ENCODE measurements around the gene SMCHD1.
"Not testable (repeated sequence)": the region's sequence is repeated elsewhere in the genome, so short reads cannot be mapped to it uniquely, and the experiment has no call there.

The SMCHD1 gene

DNA sequence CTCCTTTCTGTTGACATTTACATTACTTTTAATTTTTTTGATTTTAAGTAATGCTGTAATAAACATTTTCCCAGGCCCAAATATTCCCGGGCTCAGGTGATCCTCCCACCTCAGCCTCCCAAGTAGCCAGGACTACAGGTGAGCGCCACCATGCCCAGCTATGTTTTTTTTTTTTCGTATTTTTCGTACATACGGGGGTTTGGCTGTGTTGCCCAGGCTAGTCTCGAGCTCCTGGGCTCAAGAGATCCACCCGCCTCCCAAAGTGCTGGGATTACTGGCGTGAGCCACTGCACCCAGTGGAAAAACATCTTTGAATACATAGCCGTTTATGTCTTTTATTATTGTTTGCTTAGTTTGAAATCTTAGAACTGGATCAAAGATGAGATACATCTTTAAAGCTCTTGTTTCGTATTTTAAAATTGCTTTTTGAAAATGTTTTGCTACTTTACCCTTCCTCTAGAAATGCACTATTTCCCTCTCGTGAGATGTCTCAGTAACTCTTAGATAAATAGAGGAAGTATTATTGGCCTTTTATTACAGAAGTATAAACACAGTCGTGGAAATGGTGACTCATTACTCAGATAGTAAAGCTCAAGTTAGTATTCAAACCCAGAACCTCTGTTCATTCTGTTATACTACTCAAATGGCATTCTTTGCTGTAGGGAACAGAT lies 2.4 kb downstream of the SMCHD1 start:
- no peak for DNase-seq (ENCODE audit: low read depth in 2 of 2)

DNA sequence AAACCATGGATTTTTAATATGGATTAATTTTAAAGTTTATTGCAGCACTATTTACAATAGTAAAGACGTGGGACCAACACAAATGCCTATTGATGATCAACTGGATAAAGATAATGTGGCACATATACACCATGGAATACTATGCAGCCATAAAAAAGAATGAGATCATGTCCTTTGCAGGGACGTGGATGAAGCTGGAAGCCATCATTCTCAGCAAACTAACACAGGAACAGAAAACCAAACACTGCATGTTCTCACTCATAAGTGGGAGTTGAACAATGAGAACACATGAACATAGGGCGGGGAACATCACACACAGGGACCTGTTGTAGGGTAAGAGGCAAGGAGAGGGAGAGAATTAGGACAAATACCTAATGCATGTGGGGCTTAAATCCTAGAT lies 5.3 kb downstream of the SMCHD1 start:
- DNase-seq (ENCODE audit: low read depth in 2 of 2): not testable (repeated sequence)

DNA sequence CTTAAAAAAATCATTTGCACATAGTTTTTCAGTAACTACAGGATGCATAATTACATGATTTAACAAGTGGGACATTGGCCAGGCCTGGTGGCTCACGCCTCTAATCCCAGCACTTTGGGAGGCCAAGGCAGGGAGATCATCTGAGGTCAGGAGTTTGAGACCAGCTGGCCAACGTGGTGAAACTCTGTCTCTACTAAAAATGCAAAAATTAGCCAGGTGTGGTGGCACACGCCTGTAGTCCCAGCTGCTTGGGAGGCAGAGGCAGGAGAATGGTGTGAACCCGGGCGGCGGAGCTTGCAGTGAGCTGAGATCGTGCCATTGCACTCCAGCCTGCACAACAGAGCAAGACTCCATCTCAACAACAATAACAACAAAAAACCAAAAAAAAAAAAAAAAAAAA lies 6.8 kb downstream of the SMCHD1 start:
- not testable (repeated sequence) for DNase-seq (ENCODE audit: low read depth in 2 of 2)

DNA sequence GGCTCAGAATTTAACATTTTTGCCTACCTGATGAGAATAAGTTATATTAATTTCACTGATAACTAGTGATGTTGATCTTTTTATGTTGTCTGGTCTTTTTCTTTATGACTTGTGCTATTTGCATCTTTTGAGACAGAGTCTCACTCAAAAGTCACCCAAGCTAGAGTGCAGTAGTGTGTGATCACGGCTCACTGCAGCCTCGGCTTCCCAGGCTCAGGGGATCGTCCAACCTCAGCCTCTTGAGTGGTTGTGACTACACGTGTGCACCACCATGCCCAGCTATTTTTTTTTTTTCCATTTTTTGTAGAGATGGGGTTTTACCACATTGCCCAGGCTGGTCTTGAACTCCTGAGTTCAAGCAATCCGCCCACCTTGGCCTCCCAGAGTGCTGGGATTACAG lies 7.5 kb downstream of the SMCHD1 start:
- no peak for DNase-seq (ENCODE audit: low read depth in 2 of 2)

DNA sequence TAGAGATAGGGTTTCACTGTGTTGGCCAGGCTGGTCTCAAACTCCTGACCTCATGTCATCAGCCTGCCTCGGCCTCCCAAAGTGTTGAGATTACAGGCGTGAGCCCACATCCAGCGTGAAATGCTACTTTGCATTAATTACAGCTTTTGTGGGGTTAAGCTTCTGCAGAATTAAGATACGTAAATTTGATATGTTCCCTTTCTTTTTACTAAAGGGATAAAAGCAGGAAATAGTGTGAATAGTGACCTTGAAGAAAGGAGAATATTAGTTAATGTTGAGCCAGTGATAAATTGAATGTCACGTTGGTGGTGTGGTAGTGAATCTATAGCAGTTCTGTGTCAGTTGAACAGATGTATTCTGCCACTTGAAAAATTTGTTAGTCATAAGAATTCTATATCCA lies 16.9 kb downstream of the SMCHD1 start:
- no peak for DNase-seq (ENCODE audit: low read depth in 2 of 2)

DNA sequence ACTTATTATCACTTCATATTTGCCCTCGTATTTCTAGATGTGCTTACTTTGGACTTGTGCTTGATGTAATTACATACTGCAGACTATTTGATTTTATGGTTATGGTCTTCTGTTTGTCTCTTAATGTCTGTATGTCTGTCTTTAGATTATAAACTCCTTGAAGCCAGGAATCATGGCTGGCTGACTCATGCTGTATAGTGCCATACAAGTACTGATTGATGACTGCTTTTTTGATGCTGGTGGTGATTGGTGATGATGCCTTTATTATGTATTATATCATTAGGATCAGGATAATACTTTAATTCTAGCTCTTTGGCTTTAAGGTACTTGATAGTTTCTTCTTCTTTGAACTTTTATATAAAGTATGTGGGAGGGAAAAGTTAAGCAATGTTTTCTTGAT lies 17.3 kb downstream of the SMCHD1 start:
- DNase-seq (ENCODE audit: low read depth in 2 of 2): no peak

DNA sequence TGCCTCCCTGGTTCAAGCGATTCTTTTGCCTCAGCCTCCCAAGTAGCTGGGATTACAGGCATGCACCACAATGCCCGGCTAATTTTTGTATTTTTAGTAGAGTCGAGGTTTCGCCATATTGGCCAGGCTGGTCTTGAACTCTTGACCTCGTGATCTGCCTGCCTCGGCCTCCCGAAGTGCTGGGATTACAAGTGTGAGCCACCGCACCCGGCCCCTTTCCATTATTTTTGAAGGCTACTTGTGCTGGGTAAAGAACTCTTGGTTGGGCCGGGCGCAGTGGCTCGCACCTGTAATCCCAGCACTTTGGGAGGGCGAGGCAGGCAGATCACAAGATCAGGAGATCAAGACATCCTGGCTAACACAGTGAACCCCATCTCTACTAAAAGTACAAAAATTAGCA lies 23.4 kb downstream of the SMCHD1 start:
- not testable (repeated sequence) for DNase-seq (ENCODE audit: low read depth in 2 of 2)

DNA sequence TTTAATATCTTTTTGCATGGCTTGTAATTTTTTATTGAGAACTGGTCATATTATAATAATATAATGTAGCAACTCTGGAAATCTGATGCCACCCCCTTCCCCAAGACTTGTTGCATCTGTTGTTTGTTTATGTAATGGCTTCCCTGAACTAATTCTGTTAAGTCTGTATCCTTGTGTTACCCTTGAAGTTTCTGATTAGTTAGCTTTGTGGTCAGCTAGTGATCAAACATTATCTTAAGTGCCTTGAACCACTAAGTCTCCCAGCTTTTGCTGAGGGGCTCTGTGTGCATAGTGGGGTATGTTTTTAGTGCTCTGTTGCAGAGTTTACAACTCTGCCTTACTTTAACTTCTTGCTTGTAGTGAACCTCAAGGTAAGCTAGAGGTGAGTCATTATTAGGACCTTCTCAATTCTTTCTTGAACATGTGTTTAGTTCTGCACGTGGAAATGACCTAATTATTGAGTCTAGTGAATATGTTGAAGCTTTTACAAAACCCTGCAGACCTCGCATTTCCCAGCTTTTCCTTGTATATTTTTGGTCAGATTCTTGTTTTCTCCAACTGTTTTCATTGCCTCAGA lies 24.8 kb downstream of the SMCHD1 start:
- no peak for DNase-seq (ENCODE audit: low read depth in 2 of 2)

DNA sequence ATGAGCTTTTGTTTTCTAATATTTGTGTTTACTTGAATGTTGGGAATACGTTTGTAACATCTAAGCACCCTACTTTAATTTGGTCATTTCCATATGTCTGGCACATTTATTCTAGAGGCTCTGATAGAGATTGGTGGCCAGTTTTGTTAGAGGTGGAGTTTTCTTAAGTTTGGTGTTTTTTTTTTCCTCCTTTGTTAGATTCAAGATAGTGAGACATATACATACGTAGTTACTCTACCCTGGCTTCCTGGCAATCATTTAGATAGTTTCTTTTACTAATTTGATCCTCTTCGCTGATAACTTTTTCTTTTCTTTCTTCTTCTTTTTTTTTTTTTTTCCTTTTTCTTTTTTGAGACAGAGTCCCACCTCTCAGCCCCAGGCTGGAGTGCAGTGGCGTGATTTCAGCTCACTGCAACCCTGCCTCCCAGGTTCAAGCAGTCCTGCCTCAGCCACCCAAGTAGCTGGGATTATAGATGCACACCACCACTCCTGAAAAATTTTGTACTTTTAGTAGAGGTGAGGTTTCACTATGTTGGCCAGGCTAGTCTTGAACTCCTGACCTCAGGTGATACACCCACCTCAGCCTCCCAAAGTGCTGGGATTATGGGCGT lies 26.6 kb downstream of the SMCHD1 start:
- DNase-seq (ENCODE audit: low read depth in 2 of 2): no peak

DNA sequence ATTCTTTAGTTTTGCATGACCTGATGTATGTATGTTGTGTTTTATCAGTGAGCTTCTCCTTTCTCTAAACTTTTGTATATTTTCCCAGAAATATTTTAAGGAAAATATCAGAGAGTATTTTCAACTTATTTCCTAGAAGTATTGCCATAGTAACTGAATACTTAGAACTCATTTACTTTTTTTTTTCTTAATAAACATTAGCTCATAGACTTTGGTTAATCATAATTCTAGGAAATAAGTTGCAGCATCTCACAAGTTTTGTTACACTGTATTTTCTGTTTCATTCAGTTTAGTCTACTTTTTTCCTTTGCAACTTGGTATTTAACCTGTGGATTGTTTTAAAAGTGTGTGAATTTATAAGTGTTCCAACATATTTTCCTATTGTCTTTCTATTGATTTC lies 27.5 kb downstream of the SMCHD1 start:
- DNase-seq (ENCODE audit: low read depth in 2 of 2): no peak

DNA sequence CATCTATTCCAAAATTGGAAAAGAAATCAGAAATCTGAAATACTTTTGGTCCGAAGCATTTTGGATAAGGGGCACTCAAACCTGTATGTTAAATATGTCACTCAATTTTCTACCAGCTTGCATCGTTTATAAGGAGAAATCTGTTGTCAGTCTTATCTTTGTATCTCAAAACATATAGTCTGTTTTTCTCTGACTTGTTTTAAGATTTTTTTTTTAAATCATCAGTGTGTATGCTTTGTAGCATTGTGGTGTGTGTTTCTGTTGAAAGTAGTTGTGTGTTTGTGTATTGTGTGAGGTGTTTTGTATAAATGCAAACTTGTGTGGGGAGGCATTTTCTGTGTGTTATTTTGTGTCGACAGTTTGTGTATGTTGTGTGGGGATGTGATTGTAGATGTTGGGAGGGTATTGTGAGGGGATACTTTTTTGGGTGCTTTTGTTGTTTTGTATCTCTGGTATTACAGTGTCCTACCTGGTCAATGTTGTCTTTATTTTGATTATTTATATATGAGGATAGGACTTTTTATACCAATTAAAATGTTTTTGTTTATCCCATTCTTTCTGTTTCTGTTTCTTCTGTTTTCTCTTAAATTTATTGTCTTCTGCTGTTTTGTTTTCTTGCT lies 30.9 kb downstream of the SMCHD1 start:
- DNase-seq (ENCODE audit: low read depth in 2 of 2): no peak

DNA sequence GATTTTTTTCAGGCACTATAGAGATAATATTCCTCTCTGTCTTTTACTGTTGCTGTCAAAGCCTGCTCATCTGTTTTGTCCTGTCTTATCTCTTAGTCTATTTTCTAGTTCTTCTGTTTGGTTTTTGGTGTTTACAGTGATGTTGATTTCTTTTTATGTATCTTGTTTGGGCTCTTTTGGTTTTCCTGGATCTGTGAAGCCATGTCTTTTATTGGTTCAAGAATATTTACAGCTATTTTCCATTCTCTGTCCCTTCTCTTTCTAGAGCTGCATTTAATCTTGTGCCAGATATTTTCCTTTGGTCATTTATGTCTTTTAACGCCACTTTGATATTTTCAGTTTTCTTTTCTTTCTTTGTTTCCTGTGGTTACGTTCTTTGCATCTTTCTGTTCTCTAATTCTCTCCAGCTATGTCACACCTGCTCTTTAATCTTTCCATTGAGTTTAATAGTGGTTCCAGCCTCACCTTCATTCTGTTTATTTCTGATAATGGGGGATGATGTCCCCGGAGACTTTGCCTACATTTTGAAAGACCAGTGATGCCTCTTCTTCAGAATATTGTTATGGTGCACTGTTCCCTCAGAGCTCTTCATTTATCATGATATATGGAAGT lies 32.0 kb downstream of the SMCHD1 start:
- DNase-seq (ENCODE audit: low read depth in 2 of 2): no peak

DNA sequence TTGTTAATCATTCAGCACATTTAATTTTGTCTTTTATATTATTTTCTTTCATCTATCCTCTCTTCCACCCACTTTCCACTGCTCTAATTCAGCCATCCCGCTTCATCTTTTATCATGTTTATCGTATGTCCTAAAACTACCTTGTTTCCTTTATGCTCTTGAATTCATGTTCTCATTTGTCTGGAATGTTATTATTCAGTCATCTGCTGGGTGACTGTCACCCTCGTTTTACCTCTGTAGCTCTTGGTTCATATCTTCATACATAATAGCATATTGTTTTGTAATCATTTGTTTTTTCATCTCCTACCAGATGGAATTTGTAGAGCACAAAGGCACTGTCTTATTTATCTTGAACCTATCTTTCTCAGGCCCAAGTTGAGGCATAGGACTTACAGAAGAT lies 37.0 kb downstream of the SMCHD1 start:
- DNase-seq (ENCODE audit: low read depth in 2 of 2): no peak

DNA sequence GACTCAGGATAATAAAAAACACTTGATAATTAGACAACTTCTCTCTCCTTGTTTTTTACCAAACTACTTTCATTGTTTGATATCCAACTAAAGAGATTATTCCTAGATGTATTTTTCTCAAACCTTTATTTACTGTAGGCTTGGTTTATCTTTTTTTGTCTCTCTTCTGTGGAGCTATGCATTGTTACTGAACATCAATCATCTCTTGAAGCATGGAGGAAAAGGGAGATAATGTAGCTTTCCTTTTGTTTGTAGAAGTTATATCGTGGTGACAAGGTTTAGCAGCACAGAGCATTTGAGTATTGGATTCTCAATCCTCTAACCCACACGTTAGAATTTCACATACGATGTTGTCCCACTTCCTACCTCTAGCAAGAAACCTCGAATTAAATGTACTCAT lies 41.7 kb downstream of the SMCHD1 start:
- DNase-seq (ENCODE audit: low read depth in 2 of 2): no peak

DNA sequence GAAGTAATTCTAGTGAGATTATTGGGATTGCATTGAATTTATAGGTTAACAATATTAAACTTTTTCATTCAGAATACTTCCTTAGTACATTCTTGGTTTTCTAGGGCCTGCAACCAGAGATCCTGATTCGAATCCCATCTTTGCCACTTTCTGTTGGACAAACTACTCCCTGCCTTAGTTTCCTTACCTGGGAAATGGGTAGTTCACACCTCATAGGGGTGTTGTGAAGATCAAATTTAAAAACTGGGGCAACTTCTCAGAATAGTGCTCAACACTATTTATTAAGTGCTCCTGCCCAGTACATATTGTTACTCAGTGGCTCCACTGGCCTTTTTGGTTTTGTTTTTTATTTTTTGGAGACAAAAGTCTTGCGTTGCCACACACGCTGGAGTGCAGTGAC lies 43.5 kb downstream of the SMCHD1 start:
- DNase-seq (ENCODE audit: low read depth in 2 of 2): no peak

DNA sequence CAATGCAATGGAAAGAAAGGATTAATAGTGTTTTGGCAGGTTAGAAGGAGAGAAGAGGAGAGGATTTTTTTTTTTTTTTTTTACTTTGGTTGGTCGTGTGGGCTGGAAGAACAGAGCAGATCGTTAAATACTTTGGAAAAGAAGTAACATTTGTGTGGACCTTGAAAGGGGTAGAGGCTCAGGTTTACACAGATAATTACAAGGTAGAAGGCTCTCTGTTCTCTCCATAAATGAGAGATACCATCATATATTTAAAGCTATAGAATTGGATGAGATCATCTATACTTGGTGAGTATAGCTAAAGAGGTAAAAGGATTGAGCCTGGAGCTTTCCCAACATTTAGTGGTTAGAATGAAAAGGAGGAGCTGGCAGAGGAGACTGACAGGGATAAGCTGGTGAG lies 49.0 kb downstream of the SMCHD1 start:
- no peak for DNase-seq (ENCODE audit: low read depth in 2 of 2)

DNA sequence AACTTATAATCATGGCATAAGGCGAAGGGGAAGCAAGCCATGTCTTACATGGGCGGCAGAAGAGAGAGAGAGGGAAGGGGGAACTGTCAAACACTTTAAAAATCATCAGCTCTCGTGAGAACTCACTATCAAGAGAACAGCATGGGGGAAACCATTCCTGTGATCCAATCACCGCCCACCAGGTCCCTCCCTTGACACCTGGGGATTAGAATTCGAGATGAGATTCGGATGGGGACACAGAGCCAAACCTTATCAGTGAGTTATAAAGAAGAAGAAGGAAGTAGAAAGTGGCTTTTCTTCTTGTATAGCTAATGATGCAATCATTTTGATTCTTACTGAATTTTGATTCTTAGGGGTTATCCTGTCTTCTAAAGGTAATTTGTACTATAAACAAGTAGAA lies 51.4 kb downstream of the SMCHD1 start:
- DNase-seq (ENCODE audit: low read depth in 2 of 2): no peak

DNA sequence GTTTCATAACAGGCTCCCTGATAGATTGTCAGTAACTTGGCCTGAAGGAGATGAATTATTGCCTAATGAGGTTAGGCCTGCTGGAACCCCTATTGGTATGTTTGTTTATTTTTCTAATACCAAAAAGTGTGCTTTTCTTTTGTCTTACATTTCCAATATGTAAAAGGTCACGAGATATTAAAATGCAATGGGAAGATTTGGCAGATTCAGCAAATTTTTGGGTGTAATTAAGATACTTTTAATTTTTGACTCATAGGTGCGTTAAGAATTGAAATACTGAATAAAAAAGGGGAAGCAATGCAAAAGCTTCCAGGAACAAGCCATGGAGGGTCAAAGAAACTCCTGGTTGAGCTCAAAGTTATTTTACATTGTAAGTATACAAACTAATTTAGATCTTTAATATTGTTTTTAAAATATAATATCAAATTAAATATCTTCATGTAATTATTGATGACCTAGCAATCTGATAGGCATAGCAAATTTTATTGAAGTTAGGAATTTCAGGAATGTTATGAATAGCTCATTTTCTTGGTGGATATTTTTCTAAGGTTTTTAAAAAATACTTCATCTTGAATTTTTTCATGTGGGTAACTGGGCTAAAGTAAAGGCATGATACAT lies 52.1 kb downstream of the SMCHD1 start:
- no peak for DNase-seq (ENCODE audit: low read depth in 2 of 2)

DNA sequence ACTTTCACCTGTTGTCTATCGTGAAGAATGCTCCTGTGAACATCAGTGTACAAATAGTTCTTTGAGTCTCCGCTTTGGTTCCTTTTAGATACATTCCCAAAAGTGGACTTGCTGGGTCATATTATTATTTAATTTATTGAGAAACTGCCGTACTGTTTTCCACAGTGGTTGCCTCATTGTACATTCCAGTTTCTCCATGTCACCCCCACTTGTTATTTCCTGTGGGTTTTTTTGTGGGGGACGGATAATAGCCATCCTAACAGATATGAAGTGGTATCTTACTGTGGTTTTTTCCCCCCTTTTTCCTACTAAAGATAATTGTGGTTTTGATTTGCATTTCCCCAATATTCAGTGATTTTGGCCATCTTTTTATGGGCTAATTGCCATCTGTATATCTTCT lies 53.8 kb downstream of the SMCHD1 start:
- no peak for DNase-seq (ENCODE audit: low read depth in 2 of 2)

DNA sequence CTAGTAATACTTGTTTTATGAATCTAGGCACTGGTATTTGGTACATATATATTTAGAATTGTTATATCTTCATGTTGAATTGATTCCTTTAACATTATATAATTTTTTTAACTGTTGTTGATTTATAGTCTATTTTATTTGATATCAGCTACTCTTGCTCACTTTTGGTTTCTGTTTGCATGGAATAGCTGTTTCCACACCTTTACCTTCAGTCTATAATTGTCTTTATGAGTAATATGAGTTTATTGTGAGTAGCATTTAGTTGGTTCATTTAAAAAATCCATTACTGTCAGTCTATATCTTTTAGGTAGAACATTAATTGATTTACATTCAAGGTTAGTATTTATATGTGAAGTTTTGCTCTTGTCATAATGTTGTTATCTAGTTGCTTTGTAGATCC lies 58.6 kb downstream of the SMCHD1 start:
- DNase-seq (ENCODE audit: low read depth in 2 of 2): no peak

DNA sequence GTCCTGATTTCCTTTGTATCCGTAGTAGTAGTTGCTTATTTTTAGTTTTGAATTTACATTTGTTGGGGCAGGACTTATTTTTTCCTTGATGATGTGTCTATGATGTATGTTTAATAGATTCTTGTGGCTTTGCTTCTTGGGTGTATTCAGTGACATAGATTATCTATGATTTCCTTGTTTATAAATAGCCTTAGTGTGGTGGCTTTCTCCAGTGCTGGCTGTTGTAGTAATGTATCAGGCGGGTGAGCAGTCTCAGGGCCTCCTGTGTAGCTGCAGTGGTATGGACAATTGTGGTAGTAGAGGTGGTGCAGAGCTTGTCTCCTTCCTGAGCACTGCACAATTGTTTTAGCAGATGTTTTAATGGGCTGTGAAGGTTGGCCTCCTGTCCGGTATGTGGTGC lies 60.5 kb downstream of the SMCHD1 start:
- DNase-seq (ENCODE audit: low read depth in 2 of 2): no peak
